Measurements from ENCODE around the gene SETD1B. TPM values are rescaled to one million over a fixed set of nuclear protein-coding genes. Genes with fewer than 3 reads are reported as not detected.
"Not testable (repeated sequence)": the region's sequence is repeated elsewhere in the genome, so short reads cannot be mapped to it uniquely, and the experiment has no call there.

The SETD1B gene
- polyA plus RNA-seq, 1 donor: 15.4 TPM

GRCh38 chr12:121857322-121858246 lies 53.8 kb downstream of the SETD1B start:
- no peak for DNase-seq

GRCh38 chr12:121858318-121858661 lies 54.5 kb downstream of the SETD1B start:
- DNase-seq: no peak

GRCh38 chr12:121858662-121859572 lies 55.1 kb downstream of the SETD1B start, which contains the start of gene HPD:
TSS of gene HPD (minus strand) at chr12:121858859. CDS start at chr12:121858823, 36 bp downstream.
- peak; percentile 51 for DNase-seq

- DNase-seq: no peak
Measured at GRCh38 chr12:121860257-121860656, 56.4 kb downstream of the SETD1B start.

- DNase-seq: not testable (repeated sequence)
Measured at GRCh38 chr12:121860699-121861098, 56.9 kb downstream of the SETD1B start.

- DNase-seq: no peak
Measured at GRCh38 chr12:121861636-121862254, 57.9 kb downstream of the SETD1B start.

GRCh38 chr12:121866331-121866730 lies 62.5 kb downstream of the SETD1B start:
- no peak for DNase-seq

GRCh38 chr12:121869229-121869628 lies 65.4 kb downstream of the SETD1B start:
- DNase-seq: not testable (repeated sequence)

GRCh38 chr12:121871467-121871866 lies 67.7 kb downstream of the SETD1B start:
- DNase-seq: no peak

GRCh38 chr12:121872546-121873215 lies 68.9 kb downstream of the SETD1B start:
- peak; percentile 58 for DNase-seq

GRCh38 chr12:121873216-121873569 lies 69.4 kb downstream of the SETD1B start:
- DNase-seq: no peak

GRCh38 chr12:121874071-121874470 lies 70.3 kb downstream of the SETD1B start:
- no peak for DNase-seq

GRCh38 chr12:121875582-121875981 lies 71.8 kb downstream of the SETD1B start:
- no peak for DNase-seq

- not testable (repeated sequence) for DNase-seq
Measured at GRCh38 chr12:121876080-121876447, 72.3 kb downstream of the SETD1B start.

Other genes starting within 250 kb of the SETD1B start
- 86.4 TPM for gene KDM2B, start 223.0 kb upstream of the SETD1B start, polyA plus RNA-seq (ENCODE audit: insufficient read length)
- 10.3 TPM for gene ORAI1, start 177.5 kb upstream of the SETD1B start, polyA plus RNA-seq (ENCODE audit: insufficient read length)
- gene MORN3, start 134.4 kb upstream of the SETD1B start, polyA plus RNA-seq (ENCODE audit: insufficient read length): 2.0 TPM
- 11.9 TPM for gene TMEM120B, start 91.3 kb upstream of the SETD1B start, polyA plus RNA-seq (ENCODE audit: insufficient read length)
- 15.9 TPM for gene RHOF, start 10.3 kb upstream of the SETD1B start, polyA plus RNA-seq (ENCODE audit: insufficient read length)
- 2.6 TPM for gene HPD, start 54.9 kb downstream of the SETD1B start, polyA plus RNA-seq (ENCODE audit: insufficient read length)
- gene PSMD9, start 84.8 kb downstream of the SETD1B start, polyA plus RNA-seq (ENCODE audit: insufficient read length): 44.9 TPM
- 14.5 TPM for gene CFAP251, start 114.6 kb downstream of the SETD1B start, polyA plus RNA-seq (ENCODE audit: insufficient read length)
- 37.9 TPM for gene BCL7A, start 217.9 kb downstream of the SETD1B start, polyA plus RNA-seq (ENCODE audit: insufficient read length)

Measured in left kidney (tissue), 2 donors.